SK-N-SH (cell line): ENCODE data around the gene ADGRG2.

ENCODE experiments used
- CTCF ChIP-seq: fragments of 200-600 bp; sonication (generic); IDR thresholded peaks from 2 replicates; pipeline ENCODE4 v1.6.1; 2017; ENCODE audit warnings: antibody characterized with exemption, mild to moderate bottlenecking, moderate library complexity
- GABPA ChIP-seq: IDR thresholded peaks from 2 replicates; pipeline ENCODE4 v1.4.0; 2012; ENCODE audit warnings: low read depth, mild to moderate bottlenecking
- GATA2 ChIP-seq: sonication (generic); formaldehyde crosslinking; IDR thresholded peaks from 2 replicates; pipeline ENCODE4 v1.5.0; 2020; ENCODE audit warnings: mild to moderate bottlenecking, missing genetic modification reagents
- IRF3 ChIP-seq: fragments of 150-350 bp; IDR thresholded peaks from 2 replicates; pipeline ENCODE4 v1.6.1; 2016; ENCODE audit warnings: mild to moderate bottlenecking, low read depth, low read length
- JUND ChIP-seq: IDR thresholded peaks from 2 replicates; pipeline ENCODE4 v1.4.0; 2012
- MEF2A ChIP-seq: IDR thresholded peaks from 2 replicates; pipeline ENCODE4 v1.4.0; 2012; ENCODE audit warnings: low read depth, borderline replicate concordance
- NFIC ChIP-seq: IDR thresholded peaks from 2 replicates; pipeline ENCODE4 v1.4.0; 2012; ENCODE audit warnings: borderline replicate concordance
- POLR2AphosphoS5 ChIP-seq: IDR thresholded peaks from 2 replicates; pipeline ENCODE4 v1.6.1; 2012; ENCODE audit warnings: low read depth, low read length
- REST ChIP-seq: IDR thresholded peaks from 2 replicates; pipeline ENCODE4 v1.6.1; 2012; ENCODE audit warnings: mild to moderate bottlenecking, low read depth, low read length, moderate library complexity
- RFX5 ChIP-seq: IDR thresholded peaks from 2 replicates; pipeline ENCODE4 v1.6.1; 2012; ENCODE audit warnings: mild to moderate bottlenecking, improper control_type of control experiment, low read length
- SMC3 ChIP-seq: IDR thresholded peaks from 2 replicates; pipeline ENCODE4 v1.6.1; 2012; ENCODE audit warnings: low read depth, low read length, improper control_type of control experiment
- TAF1 ChIP-seq: IDR thresholded peaks from 2 replicates; pipeline ENCODE4 v1.6.1; 2012; ENCODE audit warnings: low read depth, mild to moderate bottlenecking, low read length, moderate library complexity, borderline replicate concordance
- TEAD4 ChIP-seq: IDR thresholded peaks from 2 replicates; pipeline ENCODE4 v1.4.0; 2012; ENCODE audit warnings: mild to moderate bottlenecking, borderline replicate concordance; ENCODE audit not compliant: insufficient read depth
- YY1 ChIP-seq: IDR thresholded peaks from 2 replicates; pipeline ENCODE4 v1.4.0; 2012; ENCODE audit warnings: low read depth, mild to moderate bottlenecking

GRCh38 chrX:19057856-19058255 lies 64.4 kb downstream of the ADGRG2 start:
- TF ChIP-seq SMC3 (no peak), CTCF (no peak), GABPA (no peak), IRF3 (no peak), POLR2AphosphoS5 (no peak), RFX5 (no peak), REST (no peak), JUND (no peak), NFIC (no peak), TAF1 (no peak), YY1 (no peak), GATA2 (CRISPR knock-in tag) (no peak), MEF2A (no peak), TEAD4 (no peak)
